DOHH2 (cell line): ENCODE measurements around the gene HCN4.

Experiments used
- H3F3A ChIP-seq: fragments of 200-600 bp; sonication (generic), shearing (Covaris generic); 2 replicates; pipeline ENCODE4 v1.6.0; 2016; ENCODE audit warnings: antibody characterized with exemption, mild to moderate bottlenecking; ENCODE audit not compliant: control insufficient read depth, insufficient read depth
- H3K27ac ChIP-seq: fragments of 200-600 bp; sonication (generic); 2 replicates; pipeline ENCODE4 v1.5.1; 2014; ENCODE audit warnings: low read depth, mild to moderate bottlenecking, low read length, moderate library complexity
- H3K27me3 ChIP-seq: fragments of 200-600 bp; sonication (generic); 2 replicates; pipeline ENCODE4 v1.6.1; 2014; ENCODE audit warnings: mild to moderate bottlenecking, low read length, mixed read lengths; ENCODE audit not compliant: control insufficient read depth
- H3K36me3 ChIP-seq: fragments of 200-600 bp; sonication (generic); 2 replicates; pipeline ENCODE4 v1.6.1; 2014; ENCODE audit warnings: mild to moderate bottlenecking, low read length, moderate library complexity, mixed read lengths; ENCODE audit not compliant: control insufficient read depth
- H3K4me1 ChIP-seq: fragments of 200-600 bp; sonication (generic); 2 replicates; pipeline ENCODE4 v1.6.1; 2014; ENCODE audit warnings: mild to moderate bottlenecking, low read length, mixed read lengths; ENCODE audit not compliant: control insufficient read depth
- H3K4me2 ChIP-seq: fragments of 200-600 bp; sonication (generic); 2 replicates; pipeline ENCODE4 v1.6.0; 2014; ENCODE audit warnings: mild to moderate bottlenecking, low read length, moderate library complexity
- H3K4me3 ChIP-seq: fragments of 200-600 bp; sonication (generic); 2 replicates; pipeline ENCODE4 v1.5.1; 2014; ENCODE audit warnings: mild to moderate bottlenecking, low read length, mixed read lengths
- H3K79me2 ChIP-seq: fragments of 200-600 bp; sonication (generic); 2 replicates; pipeline ENCODE4 v1.6.1; 2014; ENCODE audit warnings: mild to moderate bottlenecking, low read length, mixed read lengths; ENCODE audit not compliant: control insufficient read depth
- H3K9me2 ChIP-seq: fragments of 200-600 bp; sonication (generic); replicated peaks from 2 replicates; pipeline ENCODE4 v1.6.1; 2014; ENCODE audit warnings: mild to moderate bottlenecking, low read length, mixed read lengths; ENCODE audit not compliant: control insufficient read depth
- H3K9me3 ChIP-seq: fragments of 200-600 bp; sonication (generic); 2 replicates; pipeline ENCODE4 v1.6.1; 2014; ENCODE audit warnings: antibody characterized with exemption, low read length, mixed read lengths; ENCODE audit not compliant: control insufficient read depth, insufficient read depth
- H4K20me1 ChIP-seq: fragments of 200-600 bp; sonication (generic); 2 replicates; pipeline ENCODE4 v1.6.0; 2014; ENCODE audit warnings: low read depth, mild to moderate bottlenecking, antibody characterized with exemption, low read length, moderate library complexity; ENCODE audit not compliant: control insufficient read depth, insufficient read depth
- CTCF ChIP-seq: fragments of 200-600 bp; sonication (generic); IDR thresholded peaks from one replicate; pipeline ENCODE4 v1.5.1; 2014; ENCODE audit warnings: antibody characterized with exemption, mild to moderate bottlenecking, low read depth, low read length; ENCODE audit not compliant: poor library complexity, severe bottlenecking
- EZH2phosphoT487 ChIP-seq: fragments of 200-600 bp; sonication (generic); IDR thresholded peaks from 2 replicates; pipeline ENCODE4 v1.6.1; 2017; ENCODE audit warnings: borderline replicate concordance, mild to moderate bottlenecking, antibody characterized with exemption, low read length, moderate library complexity, mixed read lengths

Gene HCN4

GRCh38 chr15:73331991-73332925, 36.5 kb downstream of the HCN4 start:
- H3K36me3 ChIP-seq, result no peaks in the 10 kb centered on the region
- H3K4me3 ChIP-seq, result no peak overlapping the region
- H3F3A ChIP-seq, result no peaks in the 10 kb centered on the region
- no peak overlapping the region for H3K27ac ChIP-seq
- H4K20me1 ChIP-seq, result no peaks in the 10 kb centered on the region
- no peaks in the 10 kb centered on the region for H3K9me2 ChIP-seq
- H3K4me2 ChIP-seq, result no peak overlapping the region
- no peaks in the 10 kb centered on the region for H3K9me3 ChIP-seq
- no peaks in the 10 kb centered on the region for H3K4me1 ChIP-seq
- no peaks in the 10 kb centered on the region for H3K79me2 ChIP-seq
- TF ChIP-seq CTCF (no peak), EZH2phosphoT487 (no peak)
- no peaks in the 10 kb centered on the region for H3K27me3 ChIP-seq

DNA sequence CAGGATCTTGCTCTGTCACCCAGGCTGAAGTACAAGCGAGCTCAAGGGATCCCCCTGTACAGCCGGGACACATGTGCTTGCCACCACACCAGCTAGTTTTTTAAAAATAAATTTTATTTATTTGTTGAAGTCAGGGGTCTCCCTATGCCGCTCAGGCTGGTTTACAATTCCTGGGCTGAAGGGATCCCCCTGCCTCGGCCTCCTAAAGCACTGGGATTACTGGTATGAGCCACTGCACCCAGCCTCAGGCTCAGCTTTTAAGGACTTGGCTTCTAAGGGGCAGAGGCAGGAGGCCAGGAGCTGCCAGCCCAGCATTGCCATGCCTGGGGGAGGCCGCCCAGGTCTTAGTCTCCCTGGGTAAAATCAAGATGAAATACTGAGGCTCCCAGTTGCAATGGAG, 37.3 kb downstream of the HCN4 start:
- H3K27me3 ChIP-seq, result no peaks in the 10 kb centered on the region
- no peak overlapping the region for H3K4me2 ChIP-seq
- H3K9me3 ChIP-seq, result no peaks in the 10 kb centered on the region
- H3K9me2 ChIP-seq, result no peaks in the 10 kb centered on the region
- no peaks in the 10 kb centered on the region for H3K79me2 ChIP-seq
- H4K20me1 ChIP-seq, result no peaks in the 10 kb centered on the region
- no peak overlapping the region for H3K27ac ChIP-seq
- H3F3A ChIP-seq, result no peaks in the 10 kb centered on the region
- no peak for TF ChIP-seq EZH2phosphoT487
- TF ChIP-seq CTCF, result no peak
- H3K36me3 ChIP-seq, result no peaks in the 10 kb centered on the region
- no peaks in the 10 kb centered on the region for H3K4me1 ChIP-seq
- no peak overlapping the region for H3K4me3 ChIP-seq

DNA sequence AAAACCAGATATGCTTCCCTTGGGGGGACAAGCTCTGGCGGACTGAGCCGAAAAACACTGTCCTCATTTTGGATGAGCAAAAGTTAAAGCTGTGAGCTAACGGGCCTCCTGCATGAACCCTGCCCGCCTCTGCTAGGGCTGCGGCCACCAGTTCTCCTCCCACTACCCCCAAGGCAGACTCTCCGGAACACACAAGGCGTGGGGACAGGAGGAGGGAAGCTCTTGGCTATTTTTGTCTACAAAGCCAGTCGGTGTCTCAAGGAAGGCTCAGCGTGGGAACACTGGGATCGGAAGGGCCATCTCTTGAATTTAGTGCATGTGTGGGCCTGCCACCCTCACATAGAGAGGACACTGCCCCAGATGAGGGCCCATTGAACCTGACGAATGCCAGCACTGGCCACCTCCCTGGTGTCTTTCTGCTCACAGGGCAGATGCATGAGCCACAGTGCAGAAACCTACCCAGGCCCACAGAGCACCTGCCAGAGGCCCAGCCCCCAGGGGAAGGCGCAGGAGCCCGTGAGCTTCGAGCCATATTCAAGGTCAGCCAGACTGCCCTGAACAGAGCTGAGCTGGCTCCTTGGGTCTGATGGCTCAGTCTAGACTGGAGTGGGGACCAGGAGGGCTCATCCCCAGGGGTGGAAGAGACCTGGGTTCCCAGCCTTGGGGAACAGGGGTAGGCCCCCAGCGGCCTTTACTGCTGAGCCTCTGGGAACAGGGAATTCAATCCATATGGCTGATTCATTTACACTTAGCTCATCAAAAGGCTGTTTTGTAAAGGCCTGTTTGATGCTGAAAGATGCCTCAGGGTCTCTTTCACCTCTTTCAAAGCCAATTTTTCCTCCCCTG, 38.3 kb downstream of the HCN4 start:
- Histone ChIP-seq H4K20me1 (no peaks in the 10 kb centered on the region), H3K4me3 (no peak overlapping the region), H3K36me3 (no peaks in the 10 kb centered on the region), H3K9me2 (no peaks in the 10 kb centered on the region), H3K27me3 (no peaks in the 10 kb centered on the region), H3K4me2 (no peak overlapping the region), H3K79me2 (no peaks in the 10 kb centered on the region), H3K27ac (no peak overlapping the region), H3F3A (no peaks in the 10 kb centered on the region), H3K4me1 (no peaks in the 10 kb centered on the region), H3K9me3 (no peaks in the 10 kb centered on the region)
- no peak for TF ChIP-seq EZH2phosphoT487
- no peak for TF ChIP-seq CTCF
